Activated gamma-delta T cell (primary cell): Measurements from ENCODE around the gene BACH2.

Experiments
- DNase-seq: peaks from one replicate; lab custom pipeline; 2025; lab: John Stamatoyannopoulos, UW

The BACH2 gene

DNA sequence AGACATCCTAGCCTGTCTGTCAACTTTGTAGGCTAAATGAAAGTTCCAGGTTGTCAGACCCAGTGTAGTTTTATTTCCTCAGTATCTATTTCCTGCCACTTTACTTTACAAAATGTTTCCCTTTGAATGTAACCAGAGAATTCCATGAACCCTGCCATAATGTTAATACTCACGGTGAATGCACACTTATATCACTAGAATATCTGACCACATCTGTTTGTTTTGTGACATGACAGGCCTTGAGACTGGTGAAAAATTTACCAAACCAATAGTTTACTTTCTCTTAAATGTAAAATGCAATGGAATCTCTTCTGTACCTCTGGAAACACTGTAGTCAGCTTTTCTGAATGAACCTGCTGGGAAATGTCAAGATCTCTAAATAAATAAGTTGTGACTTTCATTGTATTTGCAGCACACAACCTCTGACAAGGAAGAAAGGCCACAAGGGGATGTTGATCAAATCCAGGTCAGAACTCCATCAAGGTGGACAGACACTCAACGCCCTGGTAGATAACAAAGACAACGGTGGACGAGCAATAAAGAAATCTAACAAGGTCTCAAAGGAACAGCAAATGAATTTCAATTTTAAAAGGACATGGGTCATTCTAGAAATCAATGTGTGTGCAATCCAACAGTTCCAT is 59.2 kb downstream of the BACH2 start:
- DNase-seq, result no peak

DNA sequence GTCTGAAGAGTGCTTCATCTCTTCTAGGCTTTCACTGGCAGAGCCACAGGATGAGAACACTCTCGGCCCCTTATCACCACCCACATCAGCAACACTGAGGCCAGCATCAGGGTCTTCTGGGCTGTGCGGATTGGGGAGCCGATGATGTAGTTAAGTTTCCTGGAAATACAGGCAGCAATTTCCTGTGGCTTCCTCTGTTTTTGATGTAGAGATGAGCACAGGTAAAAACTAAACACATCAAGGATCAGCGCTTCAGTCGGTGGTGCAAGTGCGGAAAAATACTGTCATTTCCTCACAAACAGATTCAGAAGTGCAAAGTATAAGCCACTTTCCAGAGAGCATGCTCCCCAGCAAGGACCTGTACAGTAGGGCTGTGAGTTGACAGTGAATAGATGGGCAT is 62.6 kb downstream of the BACH2 start:
- no peak for DNase-seq

DNA sequence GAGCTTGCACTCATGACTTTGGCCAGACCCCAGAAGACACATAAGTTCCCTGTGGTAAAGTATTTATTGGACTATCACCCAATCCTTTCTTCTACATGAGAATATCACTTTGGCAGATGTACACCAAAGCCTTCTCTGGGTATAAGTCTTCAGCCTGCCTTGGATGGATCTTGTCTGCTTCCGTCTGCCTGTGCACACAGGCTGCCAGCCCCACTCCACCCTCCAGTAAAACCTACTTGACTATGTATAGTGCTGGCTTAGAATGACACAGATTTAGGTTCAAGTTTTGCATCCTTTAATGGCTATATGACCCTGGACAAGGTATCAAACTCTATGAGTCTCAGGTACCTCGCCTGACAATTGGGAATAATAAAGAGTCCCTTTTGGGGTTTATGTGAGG is 63.4 kb downstream of the BACH2 start:
- DNase-seq, result no peak

GRCh38 chr6:90231798-90232197 is 64.8 kb downstream of the BACH2 start:
- DNase-seq, result no peak

DNA sequence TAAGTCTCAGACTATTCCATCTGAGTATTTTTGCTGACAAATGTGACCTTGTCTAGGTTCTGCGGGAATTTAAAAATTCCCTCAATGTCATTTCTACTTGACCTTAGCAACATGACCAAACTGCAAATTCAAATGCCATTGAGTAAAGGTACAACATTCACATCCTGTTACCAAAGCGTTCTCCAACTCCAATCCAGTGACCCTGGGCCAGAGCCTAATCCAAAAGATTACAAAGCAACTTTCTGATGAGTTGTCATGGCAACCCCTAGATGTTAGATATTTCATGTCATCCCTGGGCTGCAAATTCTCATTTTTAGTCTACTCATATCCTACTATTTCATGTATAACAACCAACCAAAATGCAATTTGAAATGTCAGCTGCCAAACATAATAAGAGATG is 65.3 kb downstream of the BACH2 start:
- no peak for DNase-seq

GRCh38 chr6:90230548-90231215 is 66.0 kb downstream of the BACH2 start:
- no peak for DNase-seq

DNA sequence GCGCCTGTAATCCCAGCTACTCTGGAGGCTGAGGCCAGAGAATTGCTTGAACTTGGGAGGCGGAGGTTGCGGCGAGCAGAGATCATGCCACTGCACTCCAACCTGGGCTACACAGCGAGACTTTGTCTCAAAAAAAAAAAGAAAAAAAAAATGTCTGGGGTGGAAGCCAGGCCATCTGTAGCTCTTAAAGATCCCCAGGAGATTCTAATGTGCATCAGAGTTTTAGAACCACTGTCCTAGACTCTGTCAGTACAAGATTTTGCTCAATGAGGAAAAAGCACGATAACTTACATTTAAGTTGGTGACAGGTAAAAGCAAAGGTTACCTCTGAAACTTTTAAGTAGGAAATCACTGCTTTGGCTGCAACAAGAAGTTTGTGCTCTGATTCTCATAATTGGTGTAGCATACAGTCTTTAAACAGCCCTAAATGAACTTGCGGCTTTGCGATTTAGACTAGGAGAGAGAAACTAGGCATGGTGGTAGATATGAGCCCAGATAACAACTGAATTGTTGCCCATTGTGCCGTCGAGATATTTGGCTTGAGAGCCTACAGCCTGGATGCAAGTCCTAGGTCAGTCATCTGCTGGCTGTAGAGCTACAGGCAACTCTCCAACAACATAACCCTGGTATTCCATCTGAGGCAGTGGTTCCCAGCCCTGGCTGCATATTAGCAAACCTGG is 67.2 kb downstream of the BACH2 start:
- DNase-seq, result no peak

- DNase-seq, result no peak
Measured at GRCh38 chr6:90227673-90228072, 69.0 kb downstream of the BACH2 start.

DNA sequence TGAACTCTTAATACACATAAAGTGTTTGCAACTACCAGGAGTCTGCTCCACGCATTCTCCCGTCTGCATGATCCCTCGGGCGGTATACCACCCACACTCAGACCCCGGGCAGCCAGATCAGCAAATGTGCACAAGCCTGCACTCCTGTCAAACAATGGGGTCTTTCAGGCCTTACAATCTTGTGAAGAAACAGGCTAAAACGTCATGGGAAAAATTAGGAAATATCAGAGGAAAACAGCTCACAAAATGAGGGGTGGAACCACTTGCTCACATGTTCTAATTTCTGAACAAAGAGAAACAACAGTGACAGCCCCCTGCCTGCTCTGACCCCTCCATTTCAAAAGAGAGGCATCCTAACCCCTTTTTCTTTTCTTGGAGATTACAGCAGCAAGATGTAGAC is 69.4 kb downstream of the BACH2 start:
- DNase-seq, result no peak

- no peak for DNase-seq
Measured at GRCh38 chr6:90226257-90226656, 70.4 kb downstream of the BACH2 start.

DNA sequence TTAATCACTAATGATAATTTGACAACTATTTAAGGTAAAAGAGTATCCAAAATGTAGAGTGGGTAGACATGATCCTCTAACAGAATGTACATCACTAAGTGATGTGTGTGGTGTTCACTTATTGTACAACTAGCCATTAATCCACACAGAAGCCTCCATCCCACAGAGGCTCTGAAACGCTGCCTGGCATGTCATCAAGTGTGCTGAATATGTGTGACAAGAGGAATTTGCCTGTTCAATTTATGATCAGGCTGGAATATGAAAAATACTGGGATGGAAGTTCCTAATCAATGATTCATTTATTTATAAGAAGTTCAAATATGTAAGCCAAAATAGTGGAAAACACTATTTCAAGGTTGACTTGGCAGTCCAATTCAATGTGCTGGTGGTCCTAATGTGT is 72.4 kb downstream of the BACH2 start:
- no peak for DNase-seq

GRCh38 chr6:90222724-90223198 is 73.9 kb downstream of the BACH2 start:
- DNase-seq, result no peak

- no peak for DNase-seq
Measured at GRCh38 chr6:90222008-90222407, 74.6 kb downstream of the BACH2 start.

DNA sequence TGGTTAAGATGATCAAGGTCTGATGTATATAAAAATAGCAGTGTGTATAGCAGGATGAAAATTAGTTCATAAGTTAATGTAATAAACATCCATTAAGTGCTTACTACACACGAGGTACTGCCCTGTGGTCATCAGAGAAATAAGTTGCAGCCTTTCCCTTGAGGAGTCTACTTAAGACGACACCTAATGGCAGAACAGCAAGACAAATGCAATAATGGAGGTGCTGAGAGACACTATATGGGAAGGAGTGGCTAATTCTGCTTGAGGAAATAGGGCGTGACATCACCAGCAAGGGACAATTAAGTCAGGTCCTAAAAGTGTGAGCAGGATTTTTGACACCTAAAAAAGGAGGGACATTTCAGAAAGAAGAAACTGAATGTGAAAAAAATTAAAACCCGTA is 75.2 kb downstream of the BACH2 start:
- no peak for DNase-seq

DNA sequence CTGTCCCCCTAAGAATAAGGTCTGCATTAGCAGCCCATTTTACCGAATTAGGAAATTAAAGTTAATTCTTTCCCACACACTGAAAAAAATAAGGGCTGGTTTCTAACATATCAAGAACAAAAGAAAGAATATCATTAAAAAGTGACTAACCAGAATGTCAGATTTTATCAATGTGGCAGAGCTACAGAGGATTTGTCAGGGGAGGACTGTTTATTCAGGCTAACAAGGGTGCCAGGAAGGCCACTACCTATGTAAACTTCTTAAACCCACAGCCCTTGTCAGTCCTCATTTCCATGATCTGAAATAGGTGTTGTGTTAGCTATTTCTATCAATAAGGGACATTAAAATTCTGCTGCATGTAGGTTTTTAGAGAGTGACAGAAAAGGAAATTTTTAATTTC is 76.4 kb downstream of the BACH2 start:
- no peak for DNase-seq

GRCh38 chr6:90219209-90219985 is 77.2 kb downstream of the BACH2 start:
- DNase-seq, result no peak

DNA sequence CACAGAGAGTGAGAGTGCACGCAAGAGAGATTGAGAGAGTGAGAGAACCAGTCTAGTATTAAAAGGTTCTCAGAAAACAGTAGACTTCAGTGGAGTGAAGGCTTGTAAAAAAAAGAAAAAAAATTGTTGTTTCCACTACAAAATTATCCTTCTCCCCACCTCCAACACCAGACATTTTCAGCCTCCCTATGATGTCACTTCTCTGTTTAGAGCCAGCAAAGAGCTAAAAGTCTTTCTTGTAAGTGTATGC is 77.8 kb downstream of the BACH2 start:
- no peak for DNase-seq

DNA sequence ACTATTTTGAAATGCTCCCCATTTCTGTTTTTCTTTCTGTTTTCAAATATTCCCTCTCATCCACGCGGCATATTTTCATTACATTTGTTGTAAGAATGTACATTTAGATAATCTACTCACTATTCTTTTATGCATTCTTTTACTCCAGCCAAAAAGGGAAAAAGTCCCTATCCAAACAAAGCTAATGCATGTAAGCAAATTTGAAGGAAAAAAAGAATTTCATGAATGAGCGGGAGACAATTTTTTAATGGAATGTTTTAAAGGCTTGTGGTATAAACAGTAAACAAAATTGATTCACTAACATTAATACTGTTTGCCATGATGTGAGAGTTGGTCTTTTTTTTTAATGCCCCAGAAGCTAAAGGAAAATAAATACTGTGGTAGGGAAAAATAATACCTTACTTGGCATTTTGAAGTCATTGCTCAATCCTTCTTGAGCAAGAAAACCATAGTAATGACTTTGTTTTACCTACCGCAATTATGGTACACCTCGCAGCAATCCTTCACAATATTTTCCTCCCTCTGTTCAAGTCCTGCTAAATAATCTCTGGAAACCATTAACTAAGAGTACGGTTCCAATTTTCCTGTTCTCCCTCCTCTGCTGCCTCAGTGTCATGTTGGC is 79.0 kb downstream of the BACH2 start:
- DNase-seq, result no peak

- DNase-seq, result no peak
Measured at GRCh38 chr6:90216072-90216977, 80.3 kb downstream of the BACH2 start.

- no peak for DNase-seq
Measured at GRCh38 chr6:90214966-90215365, 81.7 kb downstream of the BACH2 start.

DNA sequence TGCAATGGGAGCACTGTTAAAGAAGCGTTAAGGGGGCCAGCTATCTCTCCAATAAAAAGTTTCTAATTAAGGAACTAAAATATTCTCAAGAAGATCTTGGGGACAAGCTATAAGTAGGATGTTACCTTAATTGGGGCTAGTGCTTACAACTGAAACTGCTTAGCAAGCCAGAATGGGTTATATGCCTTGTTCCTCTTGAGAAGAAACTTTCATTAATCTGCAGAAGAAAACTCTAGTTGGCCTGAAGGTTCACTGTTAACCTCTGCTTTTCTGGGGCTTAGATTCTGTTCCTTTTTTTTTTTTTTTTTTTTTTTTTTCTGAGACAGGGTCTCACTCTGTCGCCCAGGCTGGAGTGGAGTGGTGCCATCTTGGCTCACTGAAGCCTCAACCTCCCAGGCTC is 82.2 kb downstream of the BACH2 start:
- no peak for DNase-seq
